ENCODE data around the gene CACNA1S. TPM values are rescaled to one million over a fixed set of nuclear protein-coding genes. Genes with fewer than 3 reads are reported as not detected.

Gene CACNA1S
- total RNA-seq, 1 experiment from 2014 or later: not detected

GRCh38 chr1:201094832-201095231, 17.4 kb downstream of the CACNA1S start:
- H3K9me3 ChIP-seq (ENCODE audit: control insufficient read depth, insufficient read depth, low read depth, low read length): no peaks in the 10 kb centered on the region
- ChIA-PET CTCF (no interaction called here), POLR2A (no interaction called here)
- no peaks in the 10 kb centered on the region for H3K36me3 ChIP-seq (ENCODE audit: control insufficient read depth, insufficient read depth, low read length)
- TF ChIP-seq POLR2AphosphoS5 (IDR thresholded peaks at IDR 0.05; ENCODE audit: low read depth, low read length) (no peak), TCF7L2 (IDR thresholded peaks at IDR 0.05; ENCODE audit: low read depth, low read length) (no peak), CTCF (IDR thresholded peaks at IDR 0.05) (no peak), REST (IDR thresholded peaks at IDR 0.05; ENCODE audit: insufficient read depth in 1 of 2, low read depth in 2 of 2, low read length in 1 of 2) (no peak), SIN3A (IDR thresholded peaks at IDR 0.05; ENCODE audit: borderline replicate concordance, insufficient read depth, low read depth, low read length) (no peak)
- no peak overlapping the region for H3K4me3 ChIP-seq (ENCODE audit: low read depth in 2 of 2, low read length in 2 of 2)
- no TSS peak for BruUV-seq (replicated peaks)
- no peak for DNase-seq (ENCODE audit: low read depth, low spot score)
- H3K27ac ChIP-seq (ENCODE audit: low read length): no peak overlapping the region
- H3K4me1 ChIP-seq (ENCODE audit: control insufficient read depth, insufficient read depth, low read length): no peaks in the 10 kb centered on the region
- intact Hi-C loops (cut with micrococcal nuclease; ENCODE audit: unreplicated experiment): no loop called here
- in situ Hi-C loops (cut with HindIII; ENCODE audit: low pct_unique_long_range_greater_than_20kb, low sequenced_read_pairs): no loop called here
- no peaks in the 10 kb centered on the region; the same call in 1 of the 2 replicates for H3K27me3 ChIP-seq (ENCODE audit: control insufficient read depth, insufficient read depth, low read length)
- ATAC-seq: no peak

- no peak for DNase-seq (ENCODE audit: low read depth, low spot score)
- Histone ChIP-seq H3K4me3 (ENCODE audit: low read depth in 2 of 2, low read length in 2 of 2) (no peak overlapping the region), H3K27ac (ENCODE audit: low read length) (no peak overlapping the region), H3K4me1 (ENCODE audit: control insufficient read depth, insufficient read depth, low read length) (no peaks in the 10 kb centered on the region), H3K9me3 (ENCODE audit: control insufficient read depth, insufficient read depth, low read depth, low read length) (no peaks in the 10 kb centered on the region), H3K27me3 (ENCODE audit: control insufficient read depth, insufficient read depth, low read length) (no peaks in the 10 kb centered on the region; the same call in 1 of the 2 replicates), H3K36me3 (ENCODE audit: control insufficient read depth, insufficient read depth, low read length) (no peaks in the 10 kb centered on the region)
- TF ChIP-seq CTCF (IDR thresholded peaks at IDR 0.05) (no peak), TCF7L2 (IDR thresholded peaks at IDR 0.05; ENCODE audit: low read depth, low read length) (no peak), REST (IDR thresholded peaks at IDR 0.05; ENCODE audit: insufficient read depth in 1 of 2, low read depth in 2 of 2, low read length in 1 of 2) (no peak), SIN3A (IDR thresholded peaks at IDR 0.05; ENCODE audit: borderline replicate concordance, insufficient read depth, low read depth, low read length) (no peak)
- POLR2A ChIA-PET: no interaction called here
- CTCF ChIA-PET: no interaction called here
- no peak for ATAC-seq
- in situ Hi-C loops (cut with HindIII; ENCODE audit: low pct_unique_long_range_greater_than_20kb, low sequenced_read_pairs): no loop called here
- intact Hi-C loops (cut with micrococcal nuclease; ENCODE audit: unreplicated experiment): no loop called here
- BruUV-seq (replicated peaks): no TSS peak
These were observed 18.3 kb downstream of the CACNA1S start for GRCh38 chr1:201093962-201094361.

Measured in Panc1 (cell line).